GM12801 (cell line): Measurements from ENCODE around the gene MAST4.

Experiments used
- CTCF ChIP-seq: IDR thresholded peaks from one replicate; pipeline ENCODE4 v1.5.1; 2011; ENCODE audit warnings: control low read depth; ENCODE audit not compliant: insufficient read length; ENCODE audit errors: extremely low read depth

MAST4 gene

GRCh38 chr5:66959653-66960052 is 363.5 kb downstream of the MAST4 start:
- no peak for TF ChIP-seq CTCF

GRCh38 chr5:66960369-66961137 is 364.4 kb downstream of the MAST4 start:
- no peak for TF ChIP-seq CTCF

- TF ChIP-seq CTCF = no peak
These were observed 367.4 kb downstream of the MAST4 start for GRCh38 chr5:66963559-66963971.

- TF ChIP-seq CTCF = no peak
These were observed 370.2 kb downstream of the MAST4 start for GRCh38 chr5:66966439-66966838.

GRCh38 chr5:66967102-66967501 is 370.9 kb downstream of the MAST4 start:
- no peak for TF ChIP-seq CTCF

- no peak for TF ChIP-seq CTCF
These were observed 371.7 kb downstream of the MAST4 start for GRCh38 chr5:66967826-66968262.

- no peak for TF ChIP-seq CTCF
These were observed 373.3 kb downstream of the MAST4 start for GRCh38 chr5:66969484-66969883.
